BE2C (cell line): ENCODE measurements around the gene DDX54. TPM values are rescaled to one million over a fixed set of nuclear protein-coding genes. Genes with fewer than 3 reads are reported as not detected.

Experiments
- DNase-seq: peaks from one replicate; pipeline ENCODE4 v3.0.0-alpha.2; 2020
- H3K27me3 ChIP-seq: fragments of 250-450 bp; sonication (Bioruptor Pico); 2 replicates; pipeline ENCODE4 v1.5.1; 2020; ENCODE audit warnings: mild to moderate bottlenecking
- H3K36me3 ChIP-seq: fragments of 250-450 bp; sonication (Bioruptor Pico); 2 replicates; pipeline ENCODE4 v1.5.1; 2020; ENCODE audit warnings: mild to moderate bottlenecking
- H3K4me1 ChIP-seq: fragments of 250-450 bp; sonication (Bioruptor Pico); 2 replicates; pipeline ENCODE4 v1.5.1; 2020
- H3K4me3 ChIP-seq: 2 replicates; pipeline ENCODE4 v1.5.1; 2011; ENCODE audit warnings: low read depth, low read length
- H3K9me3 ChIP-seq: fragments of 250-450 bp; sonication (Bioruptor Pico); 2 replicates; pipeline ENCODE4 v1.5.1; 2020
- polyA plus RNA-seq: library from polyadenylated mRNA; unstranded; fragments of >200 nt; gene quantifications from one replicate; pipeline ENCODE4 v1.2.1, GENCODE V29; 2012; ENCODE audit warnings: low read depth, missing spikeins; ENCODE audit not compliant: insufficient read length, insufficient read depth
- TF ChIP-seq, protein P1 (sequence below): IDR thresholded peaks from 2 replicates; pipeline ENCODE4 v1.5.1; 2012; ENCODE audit warnings: mild to moderate bottlenecking, low read depth, low read length

Gene DDX54, protein sequence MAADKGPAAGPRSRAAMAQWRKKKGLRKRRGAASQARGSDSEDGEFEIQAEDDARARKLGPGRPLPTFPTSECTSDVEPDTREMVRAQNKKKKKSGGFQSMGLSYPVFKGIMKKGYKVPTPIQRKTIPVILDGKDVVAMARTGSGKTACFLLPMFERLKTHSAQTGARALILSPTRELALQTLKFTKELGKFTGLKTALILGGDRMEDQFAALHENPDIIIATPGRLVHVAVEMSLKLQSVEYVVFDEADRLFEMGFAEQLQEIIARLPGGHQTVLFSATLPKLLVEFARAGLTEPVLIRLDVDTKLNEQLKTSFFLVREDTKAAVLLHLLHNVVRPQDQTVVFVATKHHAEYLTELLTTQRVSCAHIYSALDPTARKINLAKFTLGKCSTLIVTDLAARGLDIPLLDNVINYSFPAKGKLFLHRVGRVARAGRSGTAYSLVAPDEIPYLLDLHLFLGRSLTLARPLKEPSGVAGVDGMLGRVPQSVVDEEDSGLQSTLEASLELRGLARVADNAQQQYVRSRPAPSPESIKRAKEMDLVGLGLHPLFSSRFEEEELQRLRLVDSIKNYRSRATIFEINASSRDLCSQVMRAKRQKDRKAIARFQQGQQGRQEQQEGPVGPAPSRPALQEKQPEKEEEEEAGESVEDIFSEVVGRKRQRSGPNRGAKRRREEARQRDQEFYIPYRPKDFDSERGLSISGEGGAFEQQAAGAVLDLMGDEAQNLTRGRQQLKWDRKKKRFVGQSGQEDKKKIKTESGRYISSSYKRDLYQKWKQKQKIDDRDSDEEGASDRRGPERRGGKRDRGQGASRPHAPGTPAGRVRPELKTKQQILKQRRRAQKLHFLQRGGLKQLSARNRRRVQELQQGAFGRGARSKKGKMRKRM
- 132 TPM for polyA plus RNA-seq

DNA sequence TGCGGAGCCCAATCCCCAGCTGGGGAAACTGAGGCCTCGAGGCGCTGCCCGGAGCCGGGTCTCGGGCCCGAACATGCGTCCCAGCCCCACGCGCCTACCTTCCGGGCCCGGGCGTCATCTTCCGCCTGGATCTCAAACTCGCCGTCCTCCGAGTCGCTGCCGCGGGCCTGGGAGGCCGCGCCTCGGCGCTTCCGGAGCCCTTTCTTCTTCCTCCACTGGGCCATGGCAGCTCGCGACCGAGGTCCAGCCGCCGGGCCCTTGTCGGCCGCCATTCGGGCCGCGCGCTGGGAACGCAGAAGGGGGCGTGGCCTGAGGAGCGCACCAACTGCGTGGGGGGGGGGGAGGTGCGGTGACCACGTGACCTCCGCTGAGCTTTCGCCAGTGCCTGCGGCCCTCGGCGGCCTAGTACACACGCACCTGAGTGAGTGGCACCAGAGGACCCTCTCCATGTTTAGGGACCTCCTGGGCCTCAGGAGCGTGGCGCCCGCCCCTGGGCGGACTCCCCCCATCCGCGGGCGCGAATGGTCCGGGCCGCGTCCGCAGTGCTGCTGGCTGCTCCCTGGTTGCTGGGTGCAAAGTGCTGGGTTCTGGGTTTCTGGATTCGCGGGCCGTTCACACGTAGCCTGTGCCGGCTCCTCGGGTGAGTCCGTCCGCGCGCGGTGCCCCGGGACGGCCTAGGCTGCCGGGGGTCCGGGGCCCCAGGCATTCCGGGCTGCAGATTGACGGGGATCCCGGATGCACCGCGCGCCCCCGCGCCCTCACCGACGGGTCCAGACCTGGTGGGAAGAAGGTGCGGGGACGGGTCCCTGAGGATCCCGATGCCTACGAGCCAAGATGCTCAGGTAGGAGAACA lies at the start of gene DDX54, which contains the start of gene RITA1:
Gene DDX54 (minus strand): TSS at position 299 of the 853 bp plus-strand sequence. CDS start 27 bp downstream, at position 272.
Gene RITA1 (plus strand): TSS at position 542 of the 853 bp plus-strand sequence. CDS start 1,026 bp downstream, outside the sequence.
- Histone ChIP-seq H3K27me3 (no peaks in the 10 kb centered on the region), H3K4me3 (peak within 1 kb of the TSS; percentile 91), H3K36me3 (peaks cover 25% of the 10 kb centered on the region), H3K4me1 (peaks cover 5% of the 10 kb centered on the region; the same call in 1 of the 2 replicates), H3K9me3 (no peaks in the 10 kb centered on the region)
- TF ChIP-seq, protein P1, sequence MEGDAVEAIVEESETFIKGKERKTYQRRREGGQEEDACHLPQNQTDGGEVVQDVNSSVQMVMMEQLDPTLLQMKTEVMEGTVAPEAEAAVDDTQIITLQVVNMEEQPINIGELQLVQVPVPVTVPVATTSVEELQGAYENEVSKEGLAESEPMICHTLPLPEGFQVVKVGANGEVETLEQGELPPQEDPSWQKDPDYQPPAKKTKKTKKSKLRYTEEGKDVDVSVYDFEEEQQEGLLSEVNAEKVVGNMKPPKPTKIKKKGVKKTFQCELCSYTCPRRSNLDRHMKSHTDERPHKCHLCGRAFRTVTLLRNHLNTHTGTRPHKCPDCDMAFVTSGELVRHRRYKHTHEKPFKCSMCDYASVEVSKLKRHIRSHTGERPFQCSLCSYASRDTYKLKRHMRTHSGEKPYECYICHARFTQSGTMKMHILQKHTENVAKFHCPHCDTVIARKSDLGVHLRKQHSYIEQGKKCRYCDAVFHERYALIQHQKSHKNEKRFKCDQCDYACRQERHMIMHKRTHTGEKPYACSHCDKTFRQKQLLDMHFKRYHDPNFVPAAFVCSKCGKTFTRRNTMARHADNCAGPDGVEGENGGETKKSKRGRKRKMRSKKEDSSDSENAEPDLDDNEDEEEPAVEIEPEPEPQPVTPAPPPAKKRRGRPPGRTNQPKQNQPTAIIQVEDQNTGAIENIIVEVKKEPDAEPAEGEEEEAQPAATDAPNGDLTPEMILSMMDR: no peak
- DNase-seq: peak; percentile 90

- TF ChIP-seq, protein P1: no peak
- no peak for DNase-seq
- Histone ChIP-seq H3K27me3 (no peaks in the 10 kb centered on the region), H3K4me1 (peaks cover 4% of the 10 kb centered on the region; the same call in 1 of the 2 replicates), H3K36me3 (peaks cover 31% of the 10 kb centered on the region), H3K4me3 (no peak overlapping the region), H3K9me3 (no peaks in the 10 kb centered on the region)
These were observed 49.2 kb upstream of the DDX54 start for GRCh38 chr12:113234483-113234882.

GRCh38 chr12:113233967-113234366 lies 48.7 kb upstream of the DDX54 start:
- H3K4me3 ChIP-seq: no peak overlapping the region
- no peaks in the 10 kb centered on the region for H3K9me3 ChIP-seq
- no peaks in the 10 kb centered on the region for H3K4me1 ChIP-seq
- H3K36me3 ChIP-seq: peaks cover 31% of the 10 kb centered on the region
- TF ChIP-seq, protein P1: no peak
- no peak for DNase-seq
- H3K27me3 ChIP-seq: no peaks in the 10 kb centered on the region

DNA sequence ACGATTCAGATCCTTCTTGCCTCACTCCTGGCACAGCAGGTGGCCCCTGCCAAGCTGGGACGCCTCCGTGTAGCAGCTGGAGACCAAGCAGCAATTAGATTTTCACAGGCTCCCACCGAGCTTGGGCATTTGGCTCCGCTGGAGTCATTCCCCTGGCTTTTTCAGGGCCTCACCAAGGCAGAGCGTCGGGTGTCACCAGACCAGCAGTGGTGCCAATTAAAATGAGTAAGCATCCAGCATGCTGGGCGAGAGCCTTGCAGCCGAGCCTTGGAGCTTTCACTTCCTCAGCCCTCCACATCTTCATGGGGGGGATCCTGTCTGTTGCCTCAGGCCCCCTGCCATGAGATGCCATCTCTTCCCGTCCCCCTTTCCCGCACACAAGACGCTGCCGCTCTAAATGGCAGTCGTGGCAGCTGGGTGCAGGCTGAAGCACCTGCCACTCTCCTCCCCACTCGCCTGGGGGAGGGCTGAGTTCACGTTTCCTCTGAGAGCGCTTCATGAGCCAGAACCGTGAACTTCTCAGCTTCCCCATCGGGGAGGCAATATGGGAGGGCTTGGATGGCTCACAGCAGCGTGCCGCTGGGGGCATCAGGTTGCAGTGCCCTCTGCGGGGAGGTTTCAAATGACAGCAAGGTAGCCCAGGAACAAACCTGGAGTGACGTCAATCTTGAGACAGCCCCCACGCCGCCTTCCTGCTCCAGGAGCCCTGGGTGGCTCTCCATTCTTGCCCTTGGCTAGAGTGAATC lies 47.7 kb upstream of the DDX54 start:
- DNase-seq: no peak
- TF ChIP-seq, protein P1: no peak
- H3K36me3 ChIP-seq: peaks cover 32% of the 10 kb centered on the region
- H3K4me1 ChIP-seq: no peaks in the 10 kb centered on the region
- no peaks in the 10 kb centered on the region for H3K27me3 ChIP-seq
- no peak overlapping the region for H3K4me3 ChIP-seq
- no peaks in the 10 kb centered on the region for H3K9me3 ChIP-seq
